ENCODE measurements around the gene ZNF768. TPM values are rescaled to one million over a fixed set of nuclear protein-coding genes. Genes with fewer than 3 reads are reported as not detected.

The ZNF768 gene
- total and polyA plus RNA-seq, 2 of the 13 experiments (the other 11 are each of a cell fraction or from before 2014, with no cell fraction given): 26.7 to 34.4 TPM

DNA sequence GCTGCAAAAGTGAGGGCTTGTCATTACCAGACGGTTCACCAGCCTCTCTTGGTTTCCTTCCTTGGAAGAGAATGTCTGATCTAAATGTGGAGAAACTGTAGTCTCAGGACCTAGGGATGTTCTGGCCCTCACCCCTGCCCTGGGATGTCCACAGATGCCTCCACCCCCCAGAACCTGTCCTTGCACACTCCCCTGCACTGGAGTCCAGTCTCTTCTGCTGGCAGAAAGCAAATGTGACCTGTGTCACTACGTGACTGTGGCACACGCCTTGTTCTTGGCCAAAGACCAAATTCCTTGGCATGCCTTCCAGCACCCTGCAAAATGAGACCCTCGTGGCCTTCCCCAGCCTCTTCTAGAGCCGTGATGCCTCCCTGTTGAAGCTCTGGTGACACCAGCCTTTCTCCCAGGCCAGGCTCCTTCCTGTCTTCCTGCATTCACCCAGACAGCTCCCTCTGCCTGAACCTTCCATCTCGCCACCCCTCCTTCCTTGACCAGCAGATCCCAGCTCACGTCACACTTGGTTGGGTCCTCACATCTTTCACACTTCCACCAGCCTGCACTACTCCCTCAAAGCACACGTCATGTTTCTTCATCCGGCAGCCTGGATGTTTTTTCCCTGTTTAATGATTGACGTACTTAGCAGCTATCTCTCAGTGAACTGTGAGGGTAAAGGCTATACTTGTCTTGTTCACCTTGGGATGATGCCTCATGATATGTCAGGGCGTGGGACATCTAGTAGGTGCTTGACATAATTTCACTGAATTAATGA, 4.3 kb downstream of the ZNF768 start (continued):
- TF ChIP-seq SRY (CRISPR knock-in tag; IDR thresholded peaks at IDR 0.05) (peak; percentile 79), GABPA (IDR thresholded peaks at IDR 0.05; ENCODE audit: low read depth, low read length) (no peak), GABPA (CRISPR knock-in tag; IDR thresholded peaks at IDR 0.05; ENCODE audit: low read depth) (peak; percentile 88), FOXP1 (IDR thresholded peaks at IDR 0.05) (no peak), FOXP1 (CRISPR knock-in tag; IDR thresholded peaks at IDR 0.05) (peak; percentile 16; the same call in 1 of the 2 replicates), ZNF678 (CRISPR knock-in tag; IDR thresholded peaks at IDR 0.05) (no peak), ATF7-NPFF (CRISPR knock-in tag; IDR thresholded peaks at IDR 0.05; ENCODE audit: low read depth) (0 out of 2 replicates have a peak, but pooled peaks have one; percentile 40), ZNF746 (CRISPR knock-in tag; IDR thresholded peaks at IDR 0.05) (peak; percentile 64; the same call in 1 of the 2 replicates), NCOA1 (CRISPR knock-in tag; IDR thresholded peaks at IDR 0.05) (0 out of 2 replicates have a peak, but pooled peaks have one; percentile 17), SNAPC2 (CRISPR knock-in tag; IDR thresholded peaks at IDR 0.05) (0 out of 2 replicates have a peak, but pooled peaks have one; percentile 50), HDAC2 (CRISPR knock-in tag; IDR thresholded peaks at IDR 0.05) (peak; percentile 71; the same call in 1 of the 2 replicates), POLR2A (IDR thresholded peaks at IDR 0.05; ENCODE audit: insufficient read depth in 1 of 2, low read depth in 2 of 2, low read length in 2 of 2) (peak in 1 of 2 experiments; percentile 40; a peak in 1 of 4 replicates), ZNF224 (CRISPR knock-in tag; IDR thresholded peaks at IDR 0.05) (peak; percentile 69; the same call in 1 of the 2 replicates), KDM6A (CRISPR knock-in tag; IDR thresholded peaks at IDR 0.05; ENCODE audit: low read depth) (peak; percentile 11; the same call in 1 of the 2 replicates), TARDBP (CRISPR knock-in tag; IDR thresholded peaks at IDR 0.05) (peak; percentile 81; the same call in 1 of the 2 replicates), SP4 (CRISPR knock-in tag; IDR thresholded peaks at IDR 0.05) (peak; percentile 12; the same call in 1 of the 2 replicates), ZNF839 (CRISPR knock-in tag; IDR thresholded peaks at IDR 0.05; ENCODE audit: borderline replicate concordance) (no peak), ZMYM2 (CRISPR knock-in tag; IDR thresholded peaks at IDR 0.05) (peak; percentile 34; the same call in 1 of the 2 replicates), KAT8 (CRISPR knock-in tag; IDR thresholded peaks at IDR 0.05) (peak; percentile 63; the same call in 1 of the 2 replicates), GMEB2 (CRISPR knock-in tag; IDR thresholded peaks at IDR 0.05; ENCODE audit: low read depth) (no peak)
- TF ChIP-seq, protein P1, sequence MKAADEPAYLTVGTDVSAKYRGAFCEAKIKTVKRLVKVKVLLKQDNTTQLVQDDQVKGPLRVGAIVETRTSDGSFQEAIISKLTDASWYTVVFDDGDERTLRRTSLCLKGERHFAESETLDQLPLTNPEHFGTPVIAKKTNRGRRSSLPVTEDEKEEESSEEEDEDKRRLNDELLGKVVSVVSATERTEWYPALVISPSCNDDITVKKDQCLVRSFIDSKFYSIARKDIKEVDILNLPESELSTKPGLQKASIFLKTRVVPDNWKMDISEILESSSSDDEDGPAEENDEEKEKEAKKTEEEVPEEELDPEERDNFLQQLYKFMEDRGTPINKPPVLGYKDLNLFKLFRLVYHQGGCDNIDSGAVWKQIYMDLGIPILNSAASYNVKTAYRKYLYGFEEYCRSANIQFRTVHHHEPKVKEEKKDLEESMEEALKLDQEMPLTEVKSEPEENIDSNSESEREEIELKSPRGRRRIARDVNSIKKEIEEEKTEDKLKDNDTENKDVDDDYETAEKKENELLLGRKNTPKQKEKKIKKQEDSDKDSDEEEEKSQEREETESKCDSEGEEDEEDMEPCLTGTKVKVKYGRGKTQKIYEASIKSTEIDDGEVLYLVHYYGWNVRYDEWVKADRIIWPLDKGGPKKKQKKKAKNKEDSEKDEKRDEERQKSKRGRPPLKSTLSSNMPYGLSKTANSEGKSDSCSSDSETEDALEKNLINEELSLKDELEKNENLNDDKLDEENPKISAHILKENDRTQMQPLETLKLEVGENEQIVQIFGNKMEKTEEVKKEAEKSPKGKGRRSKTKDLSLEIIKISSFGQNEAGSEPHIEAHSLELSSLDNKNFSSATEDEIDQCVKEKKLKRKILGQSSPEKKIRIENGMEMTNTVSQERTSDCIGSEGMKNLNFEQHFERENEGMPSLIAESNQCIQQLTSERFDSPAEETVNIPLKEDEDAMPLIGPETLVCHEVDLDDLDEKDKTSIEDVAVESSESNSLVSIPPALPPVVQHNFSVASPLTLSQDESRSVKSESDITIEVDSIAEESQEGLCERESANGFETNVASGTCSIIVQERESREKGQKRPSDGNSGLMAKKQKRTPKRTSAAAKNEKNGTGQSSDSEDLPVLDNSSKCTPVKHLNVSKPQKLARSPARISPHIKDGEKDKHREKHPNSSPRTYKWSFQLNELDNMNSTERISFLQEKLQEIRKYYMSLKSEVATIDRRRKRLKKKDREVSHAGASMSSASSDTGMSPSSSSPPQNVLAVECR (CRISPR knock-in tag; IDR thresholded peaks at IDR 0.05; ENCODE audit: borderline replicate concordance): peak; percentile 71; the same call in 1 of the 2 replicates
- TF ChIP-seq, protein P2, sequence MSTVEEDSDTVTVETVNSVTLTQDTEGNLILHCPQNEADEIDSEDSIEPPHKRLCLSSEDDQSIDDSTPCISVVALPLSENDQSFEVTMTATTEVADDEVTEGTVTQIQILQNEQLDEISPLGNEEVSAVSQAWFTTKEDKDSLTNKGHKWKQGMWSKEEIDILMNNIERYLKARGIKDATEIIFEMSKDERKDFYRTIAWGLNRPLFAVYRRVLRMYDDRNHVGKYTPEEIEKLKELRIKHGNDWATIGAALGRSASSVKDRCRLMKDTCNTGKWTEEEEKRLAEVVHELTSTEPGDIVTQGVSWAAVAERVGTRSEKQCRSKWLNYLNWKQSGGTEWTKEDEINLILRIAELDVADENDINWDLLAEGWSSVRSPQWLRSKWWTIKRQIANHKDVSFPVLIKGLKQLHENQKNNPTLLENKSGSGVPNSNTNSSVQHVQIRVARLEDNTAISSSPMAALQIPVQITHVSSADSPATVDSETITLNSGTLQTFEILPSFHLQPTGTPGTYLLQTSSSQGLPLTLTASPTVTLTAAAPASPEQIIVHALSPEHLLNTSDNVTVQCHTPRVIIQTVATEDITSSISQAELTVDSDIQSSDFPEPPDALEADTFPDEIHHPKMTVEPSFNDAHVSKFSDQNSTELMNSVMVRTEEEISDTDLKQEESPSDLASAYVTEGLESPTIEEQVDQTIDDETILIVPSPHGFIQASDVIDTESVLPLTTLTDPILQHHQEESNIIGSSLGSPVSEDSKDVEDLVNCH (CRISPR knock-in tag; IDR thresholded peaks at IDR 0.05): 0 out of 2 replicates have a peak, but pooled peaks have one; percentile 58

All from HepG2 (cell line).